Gastrocnemius medialis (tissue), 4 donors: Measurements from ENCODE around the gene DNAJC11.

Experiments used
- CTCF ChIP-seq, 5 experiments: fragments of 450-650 bp in 3 of 5; fragments of 200-600 bp in 2 of 5; sonication (generic) in 2 of 5; IDR thresholded peaks in 4 of 5; conservative IDR thresholded peaks in 1 of 5; 1 replicate in 4 of 5; 2 replicates in 1 of 5; pipeline ENCODE4 v1.5.1; 2016 to 2019; ENCODE audit warnings: antibody characterized with exemption in 5 of 5, mild to moderate bottlenecking in 3 of 5, moderate library complexity in 3 of 5
- POLR2A ChIP-seq, 2 donors: fragments of 450-650 bp; IDR thresholded peaks; one replicate each; pipeline ENCODE4 v1.6.1; 2017; ENCODE audit warnings: antibody characterized with exemption in 2 of 2, mild to moderate bottlenecking in 2 of 2, moderate library complexity in 2 of 2

GRCh38 chr1:6658359-6659060 is 43.1 kb downstream of the DNAJC11 start:
- no peak for TF ChIP-seq CTCF (IDR thresholded peaks at IDR 0.05 in 4 of 5, conservative IDR thresholded peaks at IDR 0.05 in 1 of 5)
- TF ChIP-seq POLR2A (IDR thresholded peaks at IDR 0.05): no peak
